Measurements from ENCODE around the gene MBTPS1. TPM values are rescaled to one million over a fixed set of nuclear protein-coding genes. Genes with fewer than 3 reads are reported as not detected.

MBTPS1 gene
- total RNA-seq, 1 donor from 2014 or later = 76.6 TPM

DNA sequence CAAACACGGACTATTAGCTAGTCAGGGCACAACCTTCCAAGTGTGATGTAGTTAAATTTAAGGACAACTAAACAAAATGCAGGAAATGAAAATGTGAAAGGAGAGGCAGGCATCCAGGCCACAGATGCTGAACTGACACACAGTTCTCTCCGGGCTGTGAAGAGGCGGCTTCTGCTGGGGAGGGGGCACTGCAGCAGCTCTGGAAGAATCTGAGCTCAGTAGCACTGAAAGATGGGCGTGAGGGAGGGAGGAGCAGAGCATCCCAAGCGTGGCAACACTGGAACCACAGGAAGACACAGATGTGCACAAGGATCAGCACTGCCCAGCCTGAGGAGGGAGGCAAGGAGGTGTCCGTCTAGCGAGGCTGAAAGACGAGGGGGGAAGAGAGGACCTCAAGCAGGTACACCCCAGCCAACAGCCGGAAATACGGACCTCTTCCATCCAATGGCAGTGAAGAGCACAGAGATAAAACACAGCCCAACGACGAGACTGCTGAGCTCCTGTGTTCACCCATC is 11.4 kb downstream of the MBTPS1 start:
- FAIRE-seq (no peak), DNase-seq (ENCODE audit: low spot score in 2 of 2) (no peak)

GRCh38 chr16:84104231-84104630 is 12.5 kb downstream of the MBTPS1 start:
- DNase-seq (ENCODE audit: low spot score in 2 of 2) = no peak
- FAIRE-seq = no peak

- DNase-seq (ENCODE audit: low spot score in 2 of 2) (no peak), FAIRE-seq (no peak)
These were observed 13.1 kb downstream of the MBTPS1 start for GRCh38 chr16:84103678-84104077.

- DNase-seq (ENCODE audit: low spot score in 2 of 2) = no peak
- no peak for FAIRE-seq
These were observed 17.8 kb downstream of the MBTPS1 start for GRCh38 chr16:84098939-84099338.

DNA sequence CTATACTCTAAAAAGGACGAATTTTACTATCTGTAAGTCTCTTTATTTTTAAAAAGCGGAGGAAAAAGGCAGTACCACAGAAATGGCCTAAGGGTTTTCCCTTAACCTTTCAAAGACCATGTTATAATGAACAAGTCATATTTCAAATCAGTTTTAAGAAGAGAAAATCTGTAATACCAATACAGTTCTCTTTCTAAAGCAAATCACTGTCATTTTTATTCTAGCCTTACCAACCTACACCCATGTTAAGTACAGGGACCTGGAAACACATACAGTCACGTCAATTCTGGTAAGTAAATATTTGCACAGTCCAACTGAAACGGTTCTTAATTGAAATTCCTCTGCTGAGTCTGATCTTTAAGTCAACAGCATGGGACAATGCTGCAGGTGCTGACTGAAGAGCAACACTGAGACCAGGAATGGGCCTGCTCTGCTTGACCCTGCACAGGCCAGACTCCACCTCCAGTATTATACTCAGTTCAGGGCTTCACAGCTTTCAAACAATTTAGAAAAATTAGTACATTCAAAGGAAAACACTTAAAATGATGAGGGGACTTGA is 20.2 kb downstream of the MBTPS1 start:
- FAIRE-seq = no peak
- DNase-seq (ENCODE audit: low spot score in 2 of 2) = no peak

- DNase-seq (ENCODE audit: low spot score in 2 of 2) (no peak), FAIRE-seq (no peak)
These were observed 21.3 kb downstream of the MBTPS1 start for GRCh38 chr16:84095466-84095865.

- DNase-seq (ENCODE audit: low spot score in 2 of 2) = no peak
- no peak for FAIRE-seq
These were observed 22.9 kb downstream of the MBTPS1 start for GRCh38 chr16:84093879-84094270.

- DNase-seq (ENCODE audit: low spot score in 2 of 2) = no peak
- no peak for FAIRE-seq
These were observed 23.4 kb downstream of the MBTPS1 start for GRCh38 chr16:84093120-84093878.

DNA sequence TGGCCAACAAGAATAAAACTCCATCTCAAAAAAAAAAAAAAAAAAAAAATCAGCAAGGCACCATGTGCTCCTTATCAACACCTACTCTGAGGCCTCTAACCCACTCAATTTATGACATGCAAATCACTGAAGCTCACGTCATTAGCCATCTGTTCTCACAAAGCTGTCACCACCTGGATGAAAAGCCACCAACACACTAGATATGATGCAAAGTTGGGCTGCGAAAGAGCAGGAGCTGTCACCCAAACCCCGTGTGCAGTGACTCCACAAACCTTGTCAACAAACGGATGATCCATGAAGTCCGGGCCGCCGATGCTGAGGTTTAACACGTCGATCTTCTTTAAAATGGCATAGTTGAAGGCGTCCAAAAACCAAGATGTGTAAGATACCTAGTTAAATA is 25.3 kb downstream of the MBTPS1 start:
- no peak for FAIRE-seq
- DNase-seq (ENCODE audit: low spot score in 2 of 2) = no peak

DNA sequence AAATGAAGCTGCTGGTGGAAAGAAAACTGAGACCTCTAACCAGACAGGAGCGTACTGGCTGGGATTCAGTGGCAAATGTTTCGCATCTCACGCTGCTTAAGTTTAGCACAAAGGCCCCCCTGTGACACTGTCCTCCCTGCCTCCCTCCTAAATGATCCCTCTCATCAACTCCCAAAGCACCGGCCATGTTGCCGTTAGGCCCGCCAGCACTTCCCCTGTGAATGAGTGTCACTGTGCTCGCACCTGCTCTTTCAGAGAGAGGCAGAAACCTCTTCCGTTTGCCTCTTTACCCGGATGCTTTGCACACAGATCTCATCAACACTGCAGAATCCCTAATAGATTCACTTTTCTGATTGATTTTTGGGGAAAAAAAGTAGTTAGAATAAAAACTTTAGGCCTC is 26.5 kb downstream of the MBTPS1 start:
- FAIRE-seq = no peak
- no peak for DNase-seq (ENCODE audit: low spot score in 2 of 2)

- DNase-seq (ENCODE audit: low spot score in 2 of 2) = no peak
- FAIRE-seq = no peak
These were observed 27.9 kb downstream of the MBTPS1 start for GRCh38 chr16:84088695-84089395.

GRCh38 chr16:84087466-84088151 is 29.1 kb downstream of the MBTPS1 start:
- no peak for FAIRE-seq
- no peak for DNase-seq (ENCODE audit: low spot score in 2 of 2)

DNA sequence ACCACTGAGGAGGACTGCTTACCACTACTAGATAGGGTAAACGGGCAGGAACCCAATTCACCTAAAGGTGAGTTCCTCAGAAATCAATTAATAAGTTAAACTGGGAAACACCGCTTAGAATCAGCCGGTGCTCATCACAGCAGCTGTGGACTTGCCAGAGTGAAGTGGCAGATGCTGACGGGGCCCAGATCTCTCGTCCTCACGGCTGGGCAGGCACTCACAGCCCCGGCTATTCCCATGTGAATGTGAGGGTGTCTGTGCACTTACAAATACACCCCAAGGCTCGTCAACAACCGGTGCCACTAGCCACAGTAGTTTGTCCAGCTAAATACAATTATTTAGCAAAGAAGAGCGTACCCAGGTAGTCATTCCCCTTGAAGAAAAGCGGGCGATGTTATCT is 29.7 kb downstream of the MBTPS1 start:
- FAIRE-seq = no peak
- DNase-seq (ENCODE audit: low spot score in 2 of 2) = no peak

DNA sequence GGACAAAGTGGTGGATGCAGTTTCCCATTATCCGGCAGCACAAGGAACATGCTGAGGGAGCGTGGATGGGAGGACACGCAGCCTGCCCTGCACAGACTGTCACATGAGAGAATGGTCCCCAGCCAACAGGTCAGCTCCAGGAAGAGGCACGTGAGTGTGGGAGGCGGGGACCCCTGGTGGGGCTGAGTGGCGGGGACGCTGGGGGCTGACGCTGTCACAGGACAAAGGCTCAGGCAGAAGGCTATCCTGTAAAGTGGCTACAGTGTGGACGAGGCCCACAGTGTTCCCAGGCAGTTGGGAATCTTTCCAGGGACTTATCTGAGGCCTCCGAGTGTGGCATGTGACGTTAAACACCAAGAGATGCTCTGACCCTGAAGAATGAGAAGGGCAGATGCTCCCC is 30.4 kb downstream of the MBTPS1 start:
- FAIRE-seq (no peak), DNase-seq (ENCODE audit: low spot score in 2 of 2) (no peak)

DNA sequence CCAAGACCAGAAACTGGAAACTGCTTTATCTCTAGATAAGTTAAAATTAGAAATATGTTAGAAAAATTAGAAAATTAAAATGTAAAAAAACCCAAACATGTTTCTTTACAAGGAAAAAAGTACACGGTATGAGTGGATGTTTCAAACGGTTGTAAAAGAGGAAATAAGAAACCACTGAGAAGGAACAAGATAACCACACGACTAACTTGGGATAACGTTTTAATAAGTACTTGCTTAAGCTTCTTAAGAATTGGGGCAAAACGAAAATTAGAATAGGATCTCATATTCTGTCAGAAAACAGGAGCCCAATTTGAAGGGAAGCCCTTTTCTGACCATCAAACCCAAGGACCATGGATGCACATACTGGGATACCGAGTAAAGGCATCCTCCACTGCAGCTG is 31.0 kb downstream of the MBTPS1 start:
- FAIRE-seq (no peak), DNase-seq (ENCODE audit: low spot score in 2 of 2) (no peak)

DNA sequence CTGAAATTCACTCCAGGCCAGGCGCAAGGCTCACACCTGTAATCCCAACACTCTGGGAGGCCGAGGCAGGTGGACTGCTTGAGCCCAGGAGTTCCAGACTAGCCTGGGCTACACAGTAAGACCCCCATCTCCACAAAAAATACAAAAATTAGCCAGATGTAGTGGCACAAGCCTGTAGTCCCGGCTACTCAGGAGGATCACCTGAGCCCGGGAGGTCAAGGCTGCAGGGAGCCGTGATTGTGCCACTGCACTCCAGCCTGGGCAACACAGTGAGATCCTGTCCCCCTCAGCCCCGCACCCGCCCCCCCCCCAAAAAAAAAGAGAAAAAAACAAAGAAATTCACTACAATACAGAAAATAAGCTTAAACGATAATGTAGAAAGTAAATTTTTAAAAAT is 31.5 kb downstream of the MBTPS1 start:
- no peak for FAIRE-seq
- no peak for DNase-seq (ENCODE audit: low spot score in 2 of 2)

GRCh38 chr16:84084570-84085270 is 32.0 kb downstream of the MBTPS1 start:
- FAIRE-seq (no peak), DNase-seq (ENCODE audit: low spot score in 2 of 2) (peak in 1 of 2 donors; percentile 52)

- FAIRE-seq (no peak), DNase-seq (ENCODE audit: low spot score in 2 of 2) (no peak)
These were observed 33.7 kb downstream of the MBTPS1 start for GRCh38 chr16:84082835-84083569.

GRCh38 chr16:84082110-84082509 is 34.6 kb downstream of the MBTPS1 start:
- no peak for FAIRE-seq

More at GRCh38 chr16:84082110-84082509, 34.6 kb downstream of the MBTPS1 start:
- DNase-seq (ENCODE audit: low spot score in 2 of 2) = no peak

Measured in frontal cortex (tissue), 4 donors.